ENCODE data around the gene AMELX.

- TF ChIP-seq, protein P1, sequence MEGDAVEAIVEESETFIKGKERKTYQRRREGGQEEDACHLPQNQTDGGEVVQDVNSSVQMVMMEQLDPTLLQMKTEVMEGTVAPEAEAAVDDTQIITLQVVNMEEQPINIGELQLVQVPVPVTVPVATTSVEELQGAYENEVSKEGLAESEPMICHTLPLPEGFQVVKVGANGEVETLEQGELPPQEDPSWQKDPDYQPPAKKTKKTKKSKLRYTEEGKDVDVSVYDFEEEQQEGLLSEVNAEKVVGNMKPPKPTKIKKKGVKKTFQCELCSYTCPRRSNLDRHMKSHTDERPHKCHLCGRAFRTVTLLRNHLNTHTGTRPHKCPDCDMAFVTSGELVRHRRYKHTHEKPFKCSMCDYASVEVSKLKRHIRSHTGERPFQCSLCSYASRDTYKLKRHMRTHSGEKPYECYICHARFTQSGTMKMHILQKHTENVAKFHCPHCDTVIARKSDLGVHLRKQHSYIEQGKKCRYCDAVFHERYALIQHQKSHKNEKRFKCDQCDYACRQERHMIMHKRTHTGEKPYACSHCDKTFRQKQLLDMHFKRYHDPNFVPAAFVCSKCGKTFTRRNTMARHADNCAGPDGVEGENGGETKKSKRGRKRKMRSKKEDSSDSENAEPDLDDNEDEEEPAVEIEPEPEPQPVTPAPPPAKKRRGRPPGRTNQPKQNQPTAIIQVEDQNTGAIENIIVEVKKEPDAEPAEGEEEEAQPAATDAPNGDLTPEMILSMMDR (conservative IDR thresholded peaks at IDR 0.05; ENCODE audit: low read length), result no peak
- TF ChIP-seq EZH2phosphoT487 (IDR thresholded peaks at IDR 0.05; ENCODE audit: borderline replicate concordance, low read depth, low read length), result no peak
These were observed 33.8 kb upstream of the AMELX start for GRCh38 chrX:11259437-11259836.
